Measurements from ENCODE around the gene AUTS2. TPM values are rescaled to one million over a fixed set of nuclear protein-coding genes. Genes with fewer than 3 reads are reported as not detected.

The AUTS2 gene
- total and polyA plus RNA-seq, 9 of the 15 experiments (the other 6 are each of a cell fraction or from before 2014, with no cell fraction given) = 0.58 TPM; not detected in 8

DNA sequence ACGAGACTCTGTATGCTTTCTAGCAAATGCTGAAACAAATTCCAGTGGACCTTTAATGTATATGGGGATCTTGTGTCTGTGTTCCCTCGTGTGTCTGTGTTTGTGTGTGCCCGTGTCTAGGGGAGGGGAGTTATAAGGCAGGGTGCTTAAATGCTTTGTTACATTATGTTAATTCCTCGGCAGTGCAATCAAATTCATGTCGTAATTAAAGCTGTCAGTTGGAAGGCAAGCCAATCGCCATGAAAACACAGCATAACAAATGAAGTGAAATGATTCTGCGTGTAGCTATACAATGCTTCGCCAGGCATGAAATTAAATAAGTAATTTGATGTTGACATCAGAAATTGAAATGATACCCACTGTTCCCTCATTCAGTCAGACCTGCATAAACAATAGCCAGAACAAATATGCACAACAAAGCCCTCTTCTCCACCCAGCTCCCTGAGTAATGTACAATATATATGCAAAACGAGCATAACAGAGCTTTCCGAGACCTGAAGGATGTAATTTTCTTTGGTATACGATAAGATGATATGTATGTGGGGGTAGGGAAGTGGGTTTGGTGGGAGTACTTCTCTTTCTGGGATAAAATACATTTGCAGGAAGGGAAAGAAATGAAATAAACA, 534.1 kb downstream of the AUTS2 start:
- BruUV-seq (replicated peaks) = no TSS peak
- CTCF ChIA-PET (ENCODE audit: low intra/inter-chr PET ratio) = no interaction called here
- intact Hi-C loops (cut with micrococcal nuclease) (no loop called here), in situ Hi-C loops (cut with MboI) (no loop called here)
- DNase-seq (ENCODE audit: extremely low read depth in 1 of 4, low spot score in 3 of 4) (no peak), FAIRE-seq (no peak), ATAC-seq (no peak)
- no peak overlapping the region for H3K4me2 ChIP-seq (ENCODE audit: insufficient read depth, low read length)
- no peak overlapping the region for H3K4me3 ChIP-seq
- H3K36me3 ChIP-seq (ENCODE audit: control insufficient read depth, insufficient read depth, low read length) = no peaks in the 10 kb centered on the region
- H3K9me3 ChIP-seq (replicated peaks; ENCODE audit: control insufficient read depth, insufficient read depth, low read depth, low read length) = no peaks in the 10 kb centered on the region
- H3K9ac ChIP-seq (ENCODE audit: insufficient read depth in 1 of 2, low read depth in 2 of 2, low read length in 2 of 2) = no peak overlapping the region
- no peaks in the 10 kb centered on the region for H3K27me3 ChIP-seq (ENCODE audit: control insufficient read depth in 2 of 2, insufficient read depth in 2 of 2, low read length in 2 of 2)
- TF ChIP-seq SRSF7 (optimal IDR thresholded peaks at IDR 0.05; ENCODE audit: low read depth, low read length) = no peak
- TF ChIP-seq PRPF4 (IDR thresholded peaks at IDR 0.05; ENCODE audit: insufficient read depth, low read depth, low read length, poor library complexity, severe bottlenecking) = no peak
- TF ChIP-seq ZSCAN29 (IDR thresholded peaks at IDR 0.05) = no peak
- TF ChIP-seq ZNF133 (CRISPR knock-in tag; IDR thresholded peaks at IDR 0.05) = no peak
- TF ChIP-seq, protein P1, sequence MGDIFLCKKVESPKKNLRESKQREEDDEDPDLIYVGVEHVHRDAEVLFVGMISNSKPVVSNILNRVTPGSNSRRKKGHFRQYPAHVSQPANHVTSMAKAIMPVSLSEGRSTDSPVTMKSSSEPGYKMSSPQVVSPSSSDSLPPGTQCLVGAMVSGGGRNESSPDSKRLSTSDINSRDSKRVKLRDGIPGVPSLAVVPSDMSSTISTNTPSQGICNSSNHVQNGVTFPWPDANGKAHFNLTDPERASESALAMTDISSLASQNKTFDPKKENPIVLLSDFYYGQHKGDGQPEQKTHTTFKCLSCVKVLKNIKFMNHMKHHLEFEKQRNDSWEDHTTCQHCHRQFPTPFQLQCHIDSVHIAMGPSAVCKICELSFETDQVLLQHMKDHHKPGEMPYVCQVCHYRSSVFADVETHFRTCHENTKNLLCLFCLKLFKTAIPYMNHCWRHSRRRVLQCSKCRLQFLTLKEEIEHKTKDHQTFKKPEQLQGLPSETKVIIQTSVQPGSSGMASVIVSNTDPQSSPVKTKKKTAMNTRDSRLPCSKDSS (IDR thresholded peaks at IDR 0.05; ENCODE audit: low read depth, partially characterized antibody) = no peak
- TF ChIP-seq KDM5B (IDR thresholded peaks at IDR 0.05; ENCODE audit: insufficient replicate concordance, low read depth, low read length) = no peak
- TF ChIP-seq, protein P2, sequence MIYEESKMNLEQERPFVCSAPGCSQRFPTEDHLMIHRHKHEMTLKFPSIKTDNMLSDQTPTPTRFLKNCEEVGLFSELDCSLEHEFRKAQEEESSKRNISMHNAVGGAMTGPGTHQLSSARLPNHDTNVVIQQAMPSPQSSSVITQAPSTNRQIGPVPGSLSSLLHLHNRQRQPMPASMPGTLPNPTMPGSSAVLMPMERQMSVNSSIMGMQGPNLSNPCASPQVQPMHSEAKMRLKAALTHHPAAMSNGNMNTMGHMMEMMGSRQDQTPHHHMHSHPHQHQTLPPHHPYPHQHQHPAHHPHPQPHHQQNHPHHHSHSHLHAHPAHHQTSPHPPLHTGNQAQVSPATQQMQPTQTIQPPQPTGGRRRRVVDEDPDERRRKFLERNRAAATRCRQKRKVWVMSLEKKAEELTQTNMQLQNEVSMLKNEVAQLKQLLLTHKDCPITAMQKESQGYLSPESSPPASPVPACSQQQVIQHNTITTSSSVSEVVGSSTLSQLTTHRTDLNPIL (CRISPR knock-in tag; IDR thresholded peaks at IDR 0.05) = no peak
- TF ChIP-seq, protein P3, sequence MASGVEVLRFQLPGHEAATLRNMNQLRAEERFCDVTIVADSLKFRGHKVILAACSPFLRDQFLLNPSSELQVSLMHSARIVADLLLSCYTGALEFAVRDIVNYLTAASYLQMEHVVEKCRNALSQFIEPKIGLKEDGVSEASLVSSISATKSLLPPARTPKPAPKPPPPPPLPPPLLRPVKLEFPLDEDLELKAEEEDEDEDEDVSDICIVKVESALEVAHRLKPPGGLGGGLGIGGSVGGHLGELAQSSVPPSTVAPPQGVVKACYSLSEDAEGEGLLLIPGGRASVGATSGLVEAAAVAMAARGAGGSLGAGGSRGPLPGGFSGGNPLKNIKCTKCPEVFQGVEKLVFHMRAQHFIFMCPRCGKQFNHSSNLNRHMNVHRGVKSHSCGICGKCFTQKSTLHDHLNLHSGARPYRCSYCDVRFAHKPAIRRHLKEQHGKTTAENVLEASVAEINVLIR (CRISPR knock-in tag; IDR thresholded peaks at IDR 0.05) = no peak
- TF ChIP-seq ETV6 (IDR thresholded peaks at IDR 0.05; ENCODE audit: borderline replicate concordance in 1 of 2, low read depth in 2 of 2, low read length in 1 of 2) = no peak
- no peak for TF ChIP-seq ETV6 (CRISPR knock-in tag; IDR thresholded peaks at IDR 0.05; ENCODE audit: borderline replicate concordance)
- no peak for TF ChIP-seq YY1 (IDR thresholded peaks at IDR 0.05; ENCODE audit: borderline replicate concordance in 1 of 3, control insufficient read depth in 1 of 3, extremely low read depth in 1 of 3, insufficient read depth in 3 of 3, insufficient read length in 1 of 3, insufficient replicate concordance in 2 of 3, low read depth in 1 of 3, low read length in 2 of 3)
- H3K79me2 ChIP-seq (ENCODE audit: control insufficient read depth, insufficient read depth, low read length) = no peaks in the 10 kb centered on the region
- no peaks in the 10 kb centered on the region for H4K20me1 ChIP-seq (replicated peaks; ENCODE audit: control insufficient read depth, insufficient read depth, low read length)
- no peaks in the 10 kb centered on the region for H3K9me1 ChIP-seq (ENCODE audit: control insufficient read depth, insufficient read depth, low read length)
- POLR2A ChIA-PET = interaction anchor here (1.2 kb wide), 1 partner anchor 11 kb away, joined by 5 read pairs; no protein-coding TSS in a partner anchor
- H3K4me1 ChIP-seq (replicated peaks in 1 of 2; ENCODE audit: control insufficient read depth in 2 of 2, insufficient read depth in 2 of 2, low read length in 2 of 2) = no peaks in the 10 kb centered on the region
- no peak overlapping the region for H2AFZ ChIP-seq (ENCODE audit: low read depth, low read length)
- no peak overlapping the region for H3K27ac ChIP-seq (ENCODE audit: extremely low read depth, low read depth, low read length)
- WGBS (ENCODE audit: insufficient coverage, low coverage, missing lambda C conversion rate) = under 1% methylated on average over 11 of the region's 11 CpGs
